GM12878 (cell line): Measurements from ENCODE around the gene C8G. TPM values are rescaled to one million over a fixed set of nuclear protein-coding genes. Genes with fewer than 3 reads are reported as not detected.

ENCODE experiments used
- CBX5 ChIP-seq: sonication (generic); IDR thresholded peaks from 2 replicates; pipeline ENCODE4 v1.6.1; 2016; ENCODE audit warnings: low read depth, moderate library complexity, mild to moderate bottlenecking, inconsistent platforms
- DPF2 ChIP-seq: fragments of 450-650 bp; IDR thresholded peaks from 2 replicates; pipeline ENCODE4 v1.6.1; 2017; ENCODE audit warnings: mild to moderate bottlenecking
- E4F1 ChIP-seq: fragments of 450-650 bp; IDR thresholded peaks from 2 replicates; pipeline ENCODE4 v1.6.1; 2018; ENCODE audit warnings: borderline replicate concordance, mild to moderate bottlenecking; ENCODE audit not compliant: partially characterized antibody
- EGR1 ChIP-seq, 2 experiments: IDR thresholded peaks; 1 replicate in 1 of 2; 2 replicates in 1 of 2; pipeline ENCODE4 v1.6.1; 2011 to 2012; ENCODE audit warnings: low read depth in 2 of 2, low read length in 2 of 2, borderline replicate concordance in 1 of 2, mild to moderate bottlenecking in 1 of 2, moderate library complexity in 1 of 2
- HDAC2 ChIP-seq: fragments of 200-600 bp; sonication (generic); IDR thresholded peaks from 2 replicates; pipeline ENCODE4 v1.6.1; 2017
- MAX ChIP-seq: IDR thresholded peaks from 2 replicates; pipeline ENCODE4 v1.6.1; 2012; ENCODE audit warnings: low read depth, low read length, improper control_type of control experiment
- PAX5 ChIP-seq: IDR thresholded peaks from 2 replicates; pipeline ENCODE4 v1.6.1; 2011; ENCODE audit warnings: low read depth, low read length, borderline replicate concordance
- POLR2AphosphoS2 ChIP-seq: IDR thresholded peaks from 2 replicates; pipeline ENCODE4 v1.6.1; 2011; ENCODE audit warnings: low read depth, mild to moderate bottlenecking, low read length, improper control_type of control experiment, moderate library complexity
- RAD21 ChIP-seq: IDR thresholded peaks from 2 replicates; pipeline ENCODE4 v1.6.1; 2011; ENCODE audit warnings: mild to moderate bottlenecking, low read depth, low read length, moderate library complexity; ENCODE audit not compliant: insufficient read depth
- RELB ChIP-seq: fragments of 450-650 bp; IDR thresholded peaks from 2 replicates; pipeline ENCODE4 v1.6.1; 2017; ENCODE audit warnings: low read depth, mild to moderate bottlenecking, moderate library complexity
- polyA plus RNA-seq, 11 experiments: library from polyadenylated mRNA; depleted of rRNA in 4 of 11; unstranded in 6 of 11; stranded (reverse) in 5 of 11; fragments of >200 nt; fragmentation: Nextera tagmentation in 4 of 11; fragmentation: Illumina TruSeq in 1 of 11; extraction: Ambion mirVana in 4 of 11; extraction: Trizol in 1 of 11; gene quantifications; 1 replicate in 1 of 11; 2 replicates in 10 of 11; pipeline versions ENCODE4 v1.2.1 to v1.2.3, GENCODE V29; 2011 to 2016; ENCODE audit warnings: inconsistent platforms in 2 of 11, missing spikeins in 2 of 11, low read depth in 1 of 11
- total RNA-seq, 4 experiments: library from RNA; depleted of rRNA in 3 of 4; stranded (reverse); fragments of >200 nt in 3 of 4; fragmentation: Illumina TruSeq in 1 of 4; extraction: Trizol in 1 of 4; gene quantifications; 2 replicates each; pipeline versions ENCODE4 v1.2.1 to v1.2.3, GENCODE V29; 2013 to 2021

C8G gene
- total and polyA plus RNA-seq, 10 of the 15 experiments (the other 5 are each of a cell fraction or from before 2014, with no cell fraction given), result 0.26 to 0.69 (median 0.50) TPM; not detected in 7

DNA sequence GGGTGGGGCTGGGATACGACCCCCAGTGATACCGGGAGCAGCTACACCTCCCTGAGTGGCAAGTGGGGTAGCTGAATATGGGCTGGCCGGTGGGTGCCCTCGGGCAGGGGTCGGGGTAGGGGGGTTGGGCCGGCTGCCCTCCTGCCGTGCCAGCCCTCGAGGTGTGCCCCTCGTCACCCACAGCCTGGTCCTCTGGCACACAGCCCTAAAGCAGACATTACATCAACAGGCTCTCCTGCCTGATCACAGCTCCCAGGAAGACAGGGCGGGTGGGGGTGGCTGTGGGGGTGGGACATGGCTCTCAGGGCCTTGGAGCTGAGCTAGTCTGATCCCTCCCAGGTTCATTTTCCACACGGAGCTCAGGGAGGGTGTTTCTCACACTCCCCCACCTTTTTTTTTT, 23.7 kb upstream of the C8G start (continued):
- TF ChIP-seq E4F1, result no peak
- no peak for TF ChIP-seq RELB
- no peak for TF ChIP-seq PAX5
- TF ChIP-seq EGR1 (IDR thresholded peaks at IDR 0.05; ENCODE audit: borderline replicate concordance in 1 of 2, low read depth in 2 of 2, low read length in 2 of 2), result no peak
- no peak for TF ChIP-seq RAD21
- no peak for TF ChIP-seq DPF2
- TF ChIP-seq CBX5, result no peak
- TF ChIP-seq POLR2AphosphoS2, result no peak
- TF ChIP-seq MAX, result no peak
- no peak for TF ChIP-seq HDAC2
